Measurements from ENCODE around the gene MPO. TPM values are rescaled to one million over a fixed set of nuclear protein-coding genes. Genes with fewer than 3 reads are reported as not detected.

MPO gene
- total and polyA plus RNA-seq, 2 of the 4 experiments (the other 2 are of a cell fraction): not detected

DNA sequence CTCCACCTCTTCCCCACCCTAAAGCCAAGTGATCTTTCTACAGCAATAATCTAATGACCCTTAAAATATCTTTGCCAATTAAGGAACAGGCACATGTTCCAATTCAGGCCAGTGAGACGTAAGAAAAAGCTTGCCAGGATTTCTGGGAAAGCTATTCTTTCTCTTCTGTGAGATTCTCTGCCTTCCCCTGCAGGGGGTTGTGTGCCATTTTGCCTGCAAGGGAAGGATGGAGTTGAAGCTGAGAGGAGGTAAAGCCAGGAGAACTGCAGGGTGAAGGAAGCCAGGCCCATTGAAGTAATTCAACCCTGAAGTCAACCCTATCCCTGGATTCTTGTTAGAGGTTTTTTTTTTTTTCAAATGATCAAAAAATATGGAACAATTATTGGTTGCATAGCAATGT, 51.4 kb downstream of the MPO start:
- H3K36me3 ChIP-seq (ENCODE audit: control insufficient read depth, insufficient read depth, low read length): no peaks in the 10 kb centered on the region
- no peaks in the 10 kb centered on the region for H3K9me3 ChIP-seq (ENCODE audit: control insufficient read depth, insufficient read depth, low read length)
- no peak overlapping the region for H3K23ac ChIP-seq (ENCODE audit: low read depth, low read length)
- TF ChIP-seq MAZ (IDR thresholded peaks at IDR 0.05; ENCODE audit: borderline replicate concordance, low read depth, low read length) (no peak), RCOR1 (IDR thresholded peaks at IDR 0.05; ENCODE audit: insufficient replicate concordance, low read length) (no peak), NFE2L2 (IDR thresholded peaks at IDR 0.05; ENCODE audit: low read depth, low read length) (no peak), MXI1 (IDR thresholded peaks at IDR 0.05; ENCODE audit: borderline replicate concordance, low read depth, low read length) (no peak), MAFK (IDR thresholded peaks at IDR 0.05; ENCODE audit: low read depth, low read length) (no peak), CHD1 (IDR thresholded peaks at IDR 0.05; ENCODE audit: low read depth, low read length) (no peak), RAD21 (IDR thresholded peaks at IDR 0.05; ENCODE audit: low read length) (no peak), FOS (IDR thresholded peaks at IDR 0.05; ENCODE audit: low read depth, low read length) (no peak), POLR2A (IDR thresholded peaks at IDR 0.05; ENCODE audit: low read depth, low read length) (no peak)
- TF ChIP-seq, protein P1, sequence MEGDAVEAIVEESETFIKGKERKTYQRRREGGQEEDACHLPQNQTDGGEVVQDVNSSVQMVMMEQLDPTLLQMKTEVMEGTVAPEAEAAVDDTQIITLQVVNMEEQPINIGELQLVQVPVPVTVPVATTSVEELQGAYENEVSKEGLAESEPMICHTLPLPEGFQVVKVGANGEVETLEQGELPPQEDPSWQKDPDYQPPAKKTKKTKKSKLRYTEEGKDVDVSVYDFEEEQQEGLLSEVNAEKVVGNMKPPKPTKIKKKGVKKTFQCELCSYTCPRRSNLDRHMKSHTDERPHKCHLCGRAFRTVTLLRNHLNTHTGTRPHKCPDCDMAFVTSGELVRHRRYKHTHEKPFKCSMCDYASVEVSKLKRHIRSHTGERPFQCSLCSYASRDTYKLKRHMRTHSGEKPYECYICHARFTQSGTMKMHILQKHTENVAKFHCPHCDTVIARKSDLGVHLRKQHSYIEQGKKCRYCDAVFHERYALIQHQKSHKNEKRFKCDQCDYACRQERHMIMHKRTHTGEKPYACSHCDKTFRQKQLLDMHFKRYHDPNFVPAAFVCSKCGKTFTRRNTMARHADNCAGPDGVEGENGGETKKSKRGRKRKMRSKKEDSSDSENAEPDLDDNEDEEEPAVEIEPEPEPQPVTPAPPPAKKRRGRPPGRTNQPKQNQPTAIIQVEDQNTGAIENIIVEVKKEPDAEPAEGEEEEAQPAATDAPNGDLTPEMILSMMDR (conservative IDR thresholded peaks at IDR 0.05; ENCODE audit: low read depth, low read length): no peak
- TF ChIP-seq, protein P2, sequence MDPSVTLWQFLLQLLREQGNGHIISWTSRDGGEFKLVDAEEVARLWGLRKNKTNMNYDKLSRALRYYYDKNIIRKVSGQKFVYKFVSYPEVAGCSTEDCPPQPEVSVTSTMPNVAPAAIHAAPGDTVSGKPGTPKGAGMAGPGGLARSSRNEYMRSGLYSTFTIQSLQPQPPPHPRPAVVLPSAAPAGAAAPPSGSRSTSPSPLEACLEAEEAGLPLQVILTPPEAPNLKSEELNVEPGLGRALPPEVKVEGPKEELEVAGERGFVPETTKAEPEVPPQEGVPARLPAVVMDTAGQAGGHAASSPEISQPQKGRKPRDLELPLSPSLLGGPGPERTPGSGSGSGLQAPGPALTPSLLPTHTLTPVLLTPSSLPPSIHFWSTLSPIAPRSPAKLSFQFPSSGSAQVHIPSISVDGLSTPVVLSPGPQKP (IDR thresholded peaks at IDR 0.05; ENCODE audit: borderline replicate concordance, low read depth, low read length): no peak
- ATAC-seq (ENCODE audit: low read depth): no peak
- no CpG with 5 or more reads among the region's 1 CpG for WGBS, 2 experiments (ENCODE audit: extremely low coverage in 2 of 2, insufficient read length in 1 of 2)
- H2BK120ac ChIP-seq (ENCODE audit: low read depth, low read length): no peak overlapping the region
- H2BK20ac ChIP-seq (ENCODE audit: low read depth, low read length): no peak overlapping the region
- in situ Hi-C loops (cut with MboI; ENCODE audit: low sequenced_read_pairs): no loop called here
- H4K8ac ChIP-seq (ENCODE audit: low read depth in 2 of 2, low read length in 2 of 2): no peak overlapping the region
- H4K20me1 ChIP-seq (ENCODE audit: insufficient read depth, low read length): no peaks in the 10 kb centered on the region
- no peaks in the 10 kb centered on the region; the same call in none of the 2 replicates for H3K27me3 ChIP-seq (ENCODE audit: control insufficient read depth, insufficient read depth, low read length)
- no peak overlapping the region for H3K4me2 ChIP-seq (ENCODE audit: low read depth, low read length)
- intact Hi-C loops (cut with micrococcal nuclease): no loop called here
- no TSS peak for BruUV-seq (replicated peaks)
- H2BK5ac ChIP-seq (ENCODE audit: low read depth, low read length, poor library complexity, severe bottlenecking): no peak overlapping the region
- no peak overlapping the region for H3K4me3 ChIP-seq (ENCODE audit: insufficient read depth, low read depth, low read length)
- dilution Hi-C loops (cut with HindIII; ENCODE audit: low sequenced_read_pairs, unreplicated experiment): no loop called here
- no peak overlapping the region for H3K4ac ChIP-seq (ENCODE audit: low read depth, low read length)
- H2BK15ac ChIP-seq (ENCODE audit: low read depth, low read length): no peak overlapping the region
- no peak overlapping the region for H3K27ac ChIP-seq (ENCODE audit: insufficient read depth, low read length)
- no peaks in the 10 kb centered on the region for H3K4me1 ChIP-seq (ENCODE audit: control insufficient read depth, insufficient read depth, low read length)
- no peak for DNase-seq
- no peak overlapping the region for H2AFZ ChIP-seq (replicated peaks; ENCODE audit: low read length, poor library complexity)
- H3K14ac ChIP-seq (replicated peaks; ENCODE audit: low read depth, low read length): no peak overlapping the region
- no peak overlapping the region for H4K91ac ChIP-seq (ENCODE audit: insufficient read depth, low read depth, low read length)
- H2AK9ac ChIP-seq (replicated peaks; ENCODE audit: low read depth, low read length, poor library complexity): no peak overlapping the region
- no peak overlapping the region for H4K5ac ChIP-seq (ENCODE audit: low read depth, low read length)
- ChIA-PET CTCF (interaction anchor here (1.0 kb wide), 1 partner anchor 20 kb away, joined by 4 read pairs; no protein-coding TSS in a partner anchor), POLR2A (ENCODE audit: unreplicated experiment) (no interaction called here)
- no peak overlapping the region for H3K56ac ChIP-seq (ENCODE audit: extremely low read depth, insufficient read depth, low read length)
- no peak overlapping the region for H3K9ac ChIP-seq (ENCODE audit: low read depth, low read length)
- no peaks in the 10 kb centered on the region for H3K9me1 ChIP-seq (ENCODE audit: insufficient read depth, low read length)
- H2AK5ac ChIP-seq (ENCODE audit: low read depth, low read length): no peak overlapping the region
- H3K18ac ChIP-seq (ENCODE audit: low read depth, low read length): no peak overlapping the region
- H3K79me1 ChIP-seq (ENCODE audit: low read depth in 1 of 2, low read length in 2 of 2): no peaks in the 10 kb centered on the region
